H1 (cell line): Measurements from ENCODE around the gene IDE. TPM values are rescaled to one million over a fixed set of nuclear protein-coding genes. Genes with fewer than 3 reads are reported as not detected.

ENCODE experiments used
- CTCF ChIA-PET: fragments of 300-600 bp; sonication (Branson Sonifier 250); formaldehyde crosslinking; loops from one replicate; lab custom pipeline; 2021; ENCODE audit not compliant: partially characterized antibody; lab: Charles Lee
- POLR2A ChIA-PET: fragments of 300-600 bp; sonication (Branson Sonifier 250); formaldehyde crosslinking; loops from one replicate; lab custom pipeline; 2021; ENCODE audit warnings: inconsistent platforms; ENCODE audit not compliant: partially characterized antibody; lab: Charles Lee
- DNase-seq, 2 experiments: peaks; one replicate each; pipeline versions ENCODE4 v3.0.0 to v3.0.0-alpha.2; 2010 to 2022; ENCODE audit warnings: low spot score in 2 of 2, low read depth in 1 of 2, mixed read lengths in 1 of 2
- FAIRE-seq: peaks from 2 replicates; lab custom pipeline; 2011; peaks lifted over from hg19 to GRCh38; lab: Jason Lieb, UNC
- H2AFZ ChIP-seq: 2 replicates; pipeline ENCODE4 v1.8.1; 2012; ENCODE audit warnings: low read length, inconsistent platforms
- H2AK5ac ChIP-seq: 2 replicates; pipeline ENCODE4 v1.6.1; 2013; ENCODE audit warnings: low read depth, low read length
- H2BK120ac ChIP-seq: replicated peaks from 2 replicates; pipeline ENCODE3; 2013; ENCODE audit warnings: low read depth, low read length, inconsistent platforms
- H2BK12ac ChIP-seq: 2 replicates; pipeline ENCODE4 v1.6.1; 2013; ENCODE audit warnings: low read depth, low read length
- H2BK15ac ChIP-seq: 2 replicates; pipeline ENCODE4 v1.6.1; 2013; ENCODE audit warnings: low read length
- H2BK20ac ChIP-seq: 2 replicates; pipeline ENCODE4 v1.6.1; 2013; ENCODE audit warnings: low read length
- H2BK5ac ChIP-seq: 2 replicates; pipeline ENCODE4 v1.6.1; 2013; ENCODE audit warnings: low read depth, low read length
- H3K14ac ChIP-seq: 2 replicates; pipeline ENCODE4 v1.6.1; 2013; ENCODE audit warnings: inconsistent platforms; ENCODE audit not compliant: insufficient read length
- H3K18ac ChIP-seq: 2 replicates; pipeline ENCODE4 v1.6.1; 2013; ENCODE audit warnings: low read length; ENCODE audit errors: extremely low read depth
- H3K23ac ChIP-seq: 2 replicates; pipeline ENCODE4 v1.6.1; 2013; ENCODE audit warnings: inconsistent platforms; ENCODE audit not compliant: insufficient read length
- H3K23me2 ChIP-seq: 2 replicates; pipeline ENCODE4 v1.6.1; 2013; ENCODE audit warnings: low read depth, low read length
- H3K27ac ChIP-seq: 2 replicates; pipeline ENCODE4 v1.6.1; 2011; ENCODE audit warnings: low read depth, low read length, inconsistent platforms
- H3K27me3 ChIP-seq, 4 experiments: replicated peaks in 1 of 4; 1 replicate in 1 of 4; 2 replicates in 3 of 4; pipeline versions ENCODE4 v1.6.1 to v1.8.1; 2011 to 2013; ENCODE audit warnings: low read length in 3 of 4, mild to moderate bottlenecking in 3 of 4, inconsistent platforms in 2 of 4, mixed read lengths in 2 of 4, moderate library complexity in 1 of 4; ENCODE audit not compliant: control insufficient read depth in 3 of 4, insufficient read depth in 3 of 4; ENCODE audit errors: extremely low read depth in 1 of 4
- H3K36me3 ChIP-seq, 4 experiments: 2 replicates each; pipeline versions ENCODE4 v1.6.1 to v1.8.1; 2011 to 2013; ENCODE audit warnings: mild to moderate bottlenecking in 4 of 4, low read length in 3 of 4, moderate library complexity in 2 of 4, control low read depth in 1 of 4, inconsistent platforms in 1 of 4; ENCODE audit not compliant: insufficient read depth in 4 of 4, control insufficient read depth in 2 of 4
- H3K4ac ChIP-seq: replicated peaks from 2 replicates; pipeline ENCODE3; 2013; ENCODE audit warnings: low read length, low read depth, mixed read lengths, inconsistent platforms; ENCODE audit not compliant: insufficient read length
- H3K4me1 ChIP-seq, 4 experiments: replicated peaks in 1 of 4; 1 replicate in 1 of 4; 2 replicates in 3 of 4; pipeline versions ENCODE4 v1.6.1 to v1.8.1; 2011 to 2013; ENCODE audit warnings: low read length in 3 of 4, inconsistent platforms in 2 of 4, mixed read lengths in 1 of 4; ENCODE audit not compliant: insufficient read depth in 4 of 4, control insufficient read depth in 3 of 4
- H3K4me2 ChIP-seq, 2 experiments: 2 replicates each; pipeline versions ENCODE4 v1.6.1 to v1.8.1; 2011 to 2013; ENCODE audit warnings: low read depth in 2 of 2, low read length in 2 of 2, control low read depth in 1 of 2, inconsistent platforms in 1 of 2, mild to moderate bottlenecking in 1 of 2; ENCODE audit not compliant: insufficient read depth in 1 of 2
- H3K4me3 ChIP-seq, 4 experiments: fragments of 200-600, 300-600 bp in 1 of 4; sonication (generic), shearing (Covaris generic), sonication (Bioruptor Twin) in 1 of 4; 2 replicates each; pipeline versions ENCODE4 v1.5.1 to v1.8.1; 2011 to 2016; ENCODE audit warnings: low read length in 4 of 4, low read depth in 3 of 4, control low read depth in 2 of 4, inconsistent platforms in 2 of 4, mild to moderate bottlenecking in 2 of 4, mixed read lengths in 1 of 4, moderate library complexity in 1 of 4; ENCODE audit not compliant: insufficient read depth in 2 of 4; ENCODE audit errors: extremely low read depth in 1 of 4
- H3K56ac ChIP-seq: replicated peaks from 2 replicates; pipeline ENCODE3; 2013; ENCODE audit warnings: low read depth, mild to moderate bottlenecking, mixed read lengths, low read length, inconsistent platforms; ENCODE audit not compliant: insufficient read length
- H3K79me1 ChIP-seq: 2 replicates; pipeline ENCODE4 v1.6.1; 2013; ENCODE audit warnings: low read depth, low read length, control low read depth
- H3K79me2 ChIP-seq, 2 experiments: 2 replicates each; pipeline versions ENCODE4 v1.6.1 to v1.8.1; 2012 to 2013; ENCODE audit warnings: low read length in 2 of 2, mild to moderate bottlenecking in 2 of 2, inconsistent platforms in 1 of 2; ENCODE audit not compliant: insufficient read depth in 2 of 2, control insufficient read depth in 1 of 2
- H3K9ac ChIP-seq, 4 experiments: replicated peaks in 1 of 4; 1 replicate in 1 of 4; 2 replicates in 3 of 4; pipeline versions ENCODE4 v1.6.1 to v1.8.1; 2011 to 2013; ENCODE audit warnings: low read depth in 3 of 4, low read length in 3 of 4, control low read depth in 2 of 4, mild to moderate bottlenecking in 2 of 4, moderate library complexity in 2 of 4, inconsistent platforms in 1 of 4; ENCODE audit errors: extremely low read depth in 1 of 4
- H3K9me3 ChIP-seq, 2 experiments: 2 replicates each; pipeline versions ENCODE4 v1.6.1 to v1.8.1; 2012 to 2013; ENCODE audit warnings: mild to moderate bottlenecking in 2 of 2, moderate library complexity in 2 of 2, control low read depth in 1 of 2, inconsistent platforms in 1 of 2, low read depth in 1 of 2, low read length in 1 of 2, mixed read lengths in 1 of 2; ENCODE audit not compliant: insufficient read depth in 2 of 2
- H4K20me1 ChIP-seq, 2 experiments: replicated peaks in 1 of 2; 2 replicates each; pipeline versions ENCODE3 to v1.8.1; 2011 to 2013; ENCODE audit warnings: inconsistent platforms in 2 of 2, low read length in 2 of 2, mild to moderate bottlenecking in 1 of 2; ENCODE audit not compliant: insufficient read depth in 2 of 2, control insufficient read depth in 1 of 2
- H4K5ac ChIP-seq: 2 replicates; pipeline ENCODE4 v1.6.1; 2013; ENCODE audit warnings: low read length, low read depth, mixed read lengths, inconsistent platforms; ENCODE audit not compliant: insufficient read length
- H4K8ac ChIP-seq: 2 replicates; pipeline ENCODE4 v1.8.0; 2013; ENCODE audit warnings: mild to moderate bottlenecking, moderate library complexity, low read length, inconsistent platforms; ENCODE audit not compliant: insufficient read depth; ENCODE audit errors: extremely low read depth
- H4K91ac ChIP-seq: replicated peaks from 2 replicates; pipeline ENCODE3; 2013; ENCODE audit warnings: low read length, mixed read lengths, inconsistent platforms; ENCODE audit not compliant: insufficient read length
- ASH2L ChIP-seq: fragments of 200-600, 300-600 bp; sonication (generic); IDR thresholded peaks from one replicate; pipeline ENCODE4 v1.7.1; 2017; ENCODE audit warnings: low read length
- CHD1 ChIP-seq: IDR thresholded peaks from 2 replicates; pipeline ENCODE4 v1.6.1; 2012; ENCODE audit warnings: low read depth, low read length, improper control_type of control experiment
- HDAC2 ChIP-seq, 2 experiments: fragments of 300-600 bp in 1 of 2; sonication (generic) in 1 of 2; IDR thresholded peaks; 2 replicates each; pipeline ENCODE4 v1.6.1; 2011 to 2012; ENCODE audit warnings: low read depth in 2 of 2, low read length in 2 of 2, mild to moderate bottlenecking in 2 of 2, moderate library complexity in 2 of 2, borderline replicate concordance in 1 of 2, inconsistent platforms in 1 of 2
- PHF8 ChIP-seq: fragments of 200-600 bp; sonication (generic); conservative IDR thresholded peaks from 2 replicates; pipeline ENCODE4 v1.7.1; 2012; ENCODE audit warnings: low read depth, mild to moderate bottlenecking, inconsistent platforms, low read length, moderate library complexity
- RAD21 ChIP-seq, 2 experiments: IDR thresholded peaks in 1 of 2; conservative IDR thresholded peaks in 1 of 2; 2 replicates each; pipeline ENCODE4 v1.6.1; 2011; ENCODE audit warnings: low read depth in 2 of 2, low read length in 2 of 2, improper control_type of control experiment in 1 of 2, inconsistent platforms in 1 of 2, mild to moderate bottlenecking in 1 of 2, moderate library complexity in 1 of 2
- SRF ChIP-seq: IDR thresholded peaks from 2 replicates; pipeline ENCODE4 v1.6.1; 2011; ENCODE audit warnings: mild to moderate bottlenecking, low read depth, low read length, moderate library complexity
- SUZ12 ChIP-seq: fragments of 200-600 bp; sonication (generic); IDR thresholded peaks from 2 replicates; pipeline ENCODE4 v1.6.1; 2012; ENCODE audit warnings: mild to moderate bottlenecking, inconsistent platforms, low read length, moderate library complexity, mixed read lengths
- WGBS, 2 experiments: shearing (Covaris generic) in 1 of 2; methylation state at CpG; one replicate each; pipeline versions ENCODE4 v1.1.6 to v1.1.7; 2013 to 2015; ENCODE audit warnings: low lambda C conversion rate in 2 of 2, mixed read lengths in 2 of 2, inconsistent platforms in 1 of 2, low coverage in 1 of 2, missing lambda C conversion rate in 1 of 2; ENCODE audit not compliant: insufficient replicate concordance in 2 of 2, insufficient coverage in 1 of 2, insufficient read length in 1 of 2; ENCODE audit errors: extremely low coverage in 1 of 2, missing lambda C conversion rate in 1 of 2; 5-methylcytosine and 5-hydroxymethylcytosine counted together
- polyA plus RNA-seq, 7 experiments: library from polyadenylated mRNA; depleted of rRNA in 3 of 7; stranded (reverse) in 5 of 7; unstranded in 2 of 7; fragments of >200 nt in 5 of 7; fragments of 200-250 nt in 2 of 7; gene quantifications; 1 replicate in 5 of 7; 2 replicates in 1 of 7; 4 replicates in 1 of 7; pipeline versions ENCODE4 v1.2.1 to v1.2.3, GENCODE V29; 2011 to 2013; ENCODE audit warnings: missing spikeins in 2 of 7, mixed read lengths in 2 of 7
- total RNA-seq: library from RNA; stranded (reverse); fragmentation: NEBNext Ultra II Directional; extraction: Animal tissue kit (Norgen Biotek cat#: 25700); gene quantifications from 2 replicates; pipeline ENCODE4 v1.2.1, GENCODE V29; 2021
- TF ChIP-seq, protein P1 (sequence below): IDR thresholded peaks from 2 replicates; pipeline ENCODE4 v1.6.1; 2011; ENCODE audit warnings: low read length, improper control_type of control experiment
- TF ChIP-seq, protein P2 (sequence below): IDR thresholded peaks from 2 replicates; pipeline ENCODE4 v1.6.1; 2012; ENCODE audit warnings: inconsistent platforms

The IDE gene
- total and polyA plus RNA-seq, 2 of the 8 experiments (the other 6 are each of a cell fraction or from before 2014, with no cell fraction given): 12.7 to 52.7 TPM

DNA sequence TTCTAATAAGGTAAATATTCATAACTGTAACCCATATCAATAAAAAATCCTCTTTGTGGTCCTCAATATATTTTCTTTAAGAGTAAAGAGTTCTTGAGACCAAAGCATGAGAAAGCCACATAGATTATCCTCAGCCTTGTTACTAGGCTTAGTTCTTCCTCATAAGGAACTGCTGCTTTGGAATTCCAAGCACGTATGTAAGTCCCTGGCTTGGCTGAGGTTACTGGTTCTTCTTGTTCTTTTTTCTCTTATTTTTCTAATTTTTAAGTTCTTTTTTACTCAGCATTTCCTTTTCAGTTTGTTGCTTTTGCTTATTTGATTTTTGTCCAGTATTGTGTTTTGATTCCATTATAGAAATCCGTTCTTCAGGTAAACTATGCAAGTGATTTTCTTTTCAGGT, 155.7 kb downstream of the IDE start:
- no peak overlapping the region for H2BK5ac ChIP-seq
- peaks cover 6 to 8% of the 10 kb centered on the region in 2 experiments; a peak in 3 of 4 replicates for H3K9me3 ChIP-seq
- H3K4me3 ChIP-seq: no peak overlapping the region
- H4K5ac ChIP-seq: no peak overlapping the region
- ChIA-PET CTCF (interaction anchor here (0.6 to 3.9 kb wide), 4 partner anchors 16 to 661 kb away, joined by 3 to 21 read pairs (median 4); partner anchors contain the start of genes CPEB3 and MARCHF5), POLR2A (no interaction called here)
- no peak for FAIRE-seq
- H3K4me1 ChIP-seq: peaks cover 3 to 9% (median 7%) of the 10 kb centered on the region in 4 experiments
- no peak overlapping the region for H2BK20ac ChIP-seq
- WGBS, 2 experiments: 92% methylated on average over 2 of the region's 2 CpGs; no CpG with 5 or more reads in 1 of the 2 experiments
- H2BK12ac ChIP-seq: no peak overlapping the region
- no peak overlapping the region for H4K91ac ChIP-seq
- H2AFZ ChIP-seq: no peak overlapping the region
- no peaks in the 10 kb centered on the region for H3K36me3 ChIP-seq
- H3K18ac ChIP-seq: no peak overlapping the region
- no peak overlapping the region for H3K4me2 ChIP-seq
- H3K23me2 ChIP-seq: peaks cover 5% of the 10 kb centered on the region; the same call in 1 of the 2 replicates
- H3K9ac ChIP-seq: no peak overlapping the region
- H3K27ac ChIP-seq: no peak overlapping the region
- no peak overlapping the region for H3K56ac ChIP-seq
- H4K20me1 ChIP-seq: no peaks in the 10 kb centered on the region
- no peak for DNase-seq
- TF ChIP-seq RAD21 (IDR thresholded peaks at IDR 0.05 in 1 of 2, conservative IDR thresholded peaks at IDR 0.05 in 1 of 2; ENCODE audit: low read depth in 2 of 2, low read length in 2 of 2) (no peak), SUZ12 (no peak), CHD1 (no peak), ASH2L (no peak), PHF8 (no peak), SRF (no peak), HDAC2 (IDR thresholded peaks at IDR 0.05; ENCODE audit: borderline replicate concordance in 1 of 2, low read depth in 2 of 2, low read length in 2 of 2) (no peak)
- TF ChIP-seq, protein P1, sequence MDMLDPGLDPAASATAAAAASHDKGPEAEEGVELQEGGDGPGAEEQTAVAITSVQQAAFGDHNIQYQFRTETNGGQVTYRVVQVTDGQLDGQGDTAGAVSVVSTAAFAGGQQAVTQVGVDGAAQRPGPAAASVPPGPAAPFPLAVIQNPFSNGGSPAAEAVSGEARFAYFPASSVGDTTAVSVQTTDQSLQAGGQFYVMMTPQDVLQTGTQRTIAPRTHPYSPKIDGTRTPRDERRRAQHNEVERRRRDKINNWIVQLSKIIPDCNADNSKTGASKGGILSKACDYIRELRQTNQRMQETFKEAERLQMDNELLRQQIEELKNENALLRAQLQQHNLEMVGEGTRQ: no peak
- TF ChIP-seq, protein P2, sequence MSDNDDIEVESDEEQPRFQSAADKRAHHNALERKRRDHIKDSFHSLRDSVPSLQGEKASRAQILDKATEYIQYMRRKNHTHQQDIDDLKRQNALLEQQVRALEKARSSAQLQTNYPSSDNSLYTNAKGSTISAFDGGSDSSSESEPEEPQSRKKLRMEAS: no peak
- TF ChIP-seq, all 59 proteins: peak for 0
- no peak overlapping the region for H3K4ac ChIP-seq
- no peak overlapping the region for H2BK120ac ChIP-seq
- H2BK15ac ChIP-seq: no peak overlapping the region
- no peak overlapping the region for H4K8ac ChIP-seq
- H2AK5ac ChIP-seq: no peak overlapping the region
- no peaks in the 10 kb centered on the region for H3K79me2 ChIP-seq
- H3K27me3 ChIP-seq: peaks cover 0 to 19% (median 9%) of the 10 kb centered on the region in 4 experiments; a peak in 4 of 7 replicates
- no peaks in the 10 kb centered on the region for H3K79me1 ChIP-seq
- no peak overlapping the region for H3K14ac ChIP-seq
- H3K23ac ChIP-seq: no peak overlapping the region
